Adrenal gland (tissue), 5 donors: Measurements from ENCODE around the gene OR4C5.
"Not testable (repeated sequence)": the region's sequence is repeated elsewhere in the genome, so short reads cannot be mapped to it uniquely, and the experiment has no call there.

Experiments used
- CTCF ChIP-seq, 6 experiments: fragments of 450-650 bp in 4 of 6; fragments of 200-600 bp in 2 of 6; sonication (generic) in 1 of 6; IDR thresholded peaks; 1 replicate in 5 of 6; 2 replicates in 1 of 6; pipeline versions ENCODE4 v1.5.1 to v1.8.0; 2016 to 2021; ENCODE audit warnings: antibody characterized with exemption in 6 of 6, mild to moderate bottlenecking in 2 of 6, moderate library complexity in 1 of 6
- POLR2A ChIP-seq, 2 donors: fragments of 450-650 bp; IDR thresholded peaks; one replicate each; pipeline ENCODE4 v1.6.1; 2017; ENCODE audit warnings: antibody characterized with exemption in 2 of 2, mild to moderate bottlenecking in 2 of 2, moderate library complexity in 1 of 2
- donor health status: DM: no; HTN: no; CAD: no.

DNA sequence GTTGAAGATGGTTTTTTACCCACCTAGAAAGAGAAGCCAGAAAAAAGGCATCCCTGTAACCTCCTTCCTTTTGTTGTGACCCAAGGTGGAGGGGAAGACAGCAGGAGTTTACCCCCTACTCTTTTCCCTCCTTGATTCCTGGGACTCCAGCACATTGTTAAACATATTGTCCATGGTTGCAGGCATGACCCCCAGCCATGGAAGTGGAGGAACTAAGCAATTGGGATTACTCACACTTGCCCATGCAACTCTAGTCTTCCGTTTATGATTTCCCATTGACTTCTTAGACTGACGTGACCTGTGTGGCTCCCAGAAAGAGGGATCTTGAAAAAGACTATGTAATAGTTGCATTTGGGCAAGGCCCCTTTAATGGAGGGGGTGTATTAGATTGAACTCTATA is 17.9 kb upstream of the OR4C5 start:
- not testable (repeated sequence) for TF ChIP-seq CTCF, POLR2A (IDR thresholded peaks at IDR 0.05)
